ENCODE results near the gene PBOV1. TPM values are rescaled to one million over a fixed set of nuclear protein-coding genes. Genes with fewer than 3 reads are reported as not detected.

The PBOV1 gene
- total RNA-seq, 1 donor from 2014 or later: not detected

DNA sequence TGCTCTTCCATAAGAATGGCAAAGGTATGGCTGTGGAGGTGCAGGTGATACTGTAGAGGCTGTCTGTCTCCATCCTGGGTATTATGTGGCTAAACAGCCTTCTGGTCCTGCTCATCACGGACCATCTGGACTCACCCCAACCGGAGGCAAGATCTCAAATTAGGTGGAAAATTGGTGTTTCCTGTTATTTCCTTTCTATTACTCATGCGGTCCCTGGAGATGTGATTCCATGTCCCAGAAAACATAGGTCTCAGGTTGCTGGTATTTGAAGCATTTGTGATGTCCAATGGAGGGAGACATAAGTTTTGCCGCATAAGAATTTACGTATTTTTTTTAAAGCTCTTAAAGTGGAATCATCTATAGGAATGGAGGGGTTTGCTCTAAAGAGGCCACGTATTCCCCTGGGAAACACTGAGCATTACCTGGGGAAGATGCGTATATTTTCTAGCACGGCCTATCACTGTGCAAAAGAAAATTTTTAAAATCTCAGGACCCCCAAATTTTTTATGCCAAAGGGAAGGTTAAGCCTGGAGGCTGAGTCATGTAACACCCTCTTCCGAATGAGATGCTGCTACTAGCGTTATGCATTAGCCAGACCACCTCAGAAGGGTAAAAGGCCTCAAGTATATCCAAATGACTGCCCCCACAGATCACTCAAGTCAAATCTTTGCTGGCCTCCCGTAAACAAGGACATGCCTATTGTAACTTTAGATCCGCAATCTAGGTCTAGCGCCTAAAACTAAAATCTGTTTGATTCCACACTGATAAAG is 22.4 kb upstream of the PBOV1 start:
- intact Hi-C loops (cut with DNase I): no loop called here

DNA sequence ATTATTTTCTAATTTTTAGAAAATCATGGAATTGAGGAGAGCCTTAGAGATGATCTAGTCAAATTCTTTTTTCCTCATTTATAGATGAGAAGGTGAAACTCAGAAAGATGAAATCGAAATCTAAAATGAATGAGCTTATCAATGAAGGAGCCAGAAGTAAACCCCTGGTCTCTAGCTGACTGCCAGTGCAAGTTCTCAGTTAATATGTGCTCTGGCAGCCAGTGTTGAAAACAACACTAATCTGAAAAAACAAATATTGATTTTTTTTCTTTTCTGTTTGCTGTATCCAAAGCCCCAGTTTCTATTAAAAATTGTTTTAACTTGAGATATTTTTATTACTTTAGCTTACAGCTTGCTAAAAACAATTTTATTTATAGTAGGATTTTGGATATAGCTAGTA is 21.5 kb upstream of the PBOV1 start:
- DNase-seq (ENCODE audit: missing footprints): no peak
- no peak for ATAC-seq
- intact Hi-C loops (cut with DNase I): no loop called here

More for the DNA sequence above, 22.4 kb upstream of the PBOV1 start:
- ATAC-seq (no peak), DNase-seq (ENCODE audit: missing footprints) (no peak)

DNA sequence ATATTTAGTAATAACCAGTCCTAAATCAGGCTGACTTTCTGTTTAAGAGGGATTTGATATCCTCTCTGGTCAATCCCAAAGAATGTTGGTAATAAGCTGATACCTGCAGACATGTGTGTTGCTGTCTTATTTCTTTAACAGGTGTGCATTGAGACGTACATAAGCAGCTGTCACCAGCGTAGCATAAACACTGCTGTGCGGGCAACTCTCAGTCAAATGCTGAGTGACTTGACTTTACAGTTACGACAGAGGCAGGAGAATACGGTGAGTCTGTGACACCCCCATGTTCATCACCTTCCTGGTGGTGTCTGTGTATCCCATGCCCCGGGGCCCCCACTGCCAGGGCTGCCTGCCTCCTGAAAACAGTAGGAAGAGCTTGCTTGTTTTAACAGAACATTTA is 20.1 kb upstream of the PBOV1 start:
- ATAC-seq: no peak
- intact Hi-C loops (cut with DNase I): no loop called here
- DNase-seq (ENCODE audit: missing footprints): no peak

DNA sequence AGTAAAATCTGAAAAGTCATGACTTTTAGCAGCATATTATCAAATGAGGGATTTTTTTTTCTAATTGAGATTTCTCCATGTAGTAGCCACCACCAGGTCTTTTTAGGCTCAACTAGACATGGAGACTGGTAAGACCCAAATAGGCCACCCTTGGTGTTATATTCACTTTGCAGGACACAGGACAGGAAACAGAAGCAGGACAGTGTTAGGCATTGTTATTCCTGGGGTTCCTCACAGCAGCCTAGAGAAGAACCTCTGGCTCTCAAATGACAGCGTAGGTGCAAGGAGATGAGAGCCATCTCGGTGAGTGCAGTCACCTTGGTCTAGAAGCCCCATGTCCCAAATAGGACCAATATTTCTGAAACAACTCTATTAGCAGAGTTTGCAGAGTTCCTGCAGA is 19.2 kb upstream of the PBOV1 start:
- intact Hi-C loops (cut with DNase I): no loop called here

DNA sequence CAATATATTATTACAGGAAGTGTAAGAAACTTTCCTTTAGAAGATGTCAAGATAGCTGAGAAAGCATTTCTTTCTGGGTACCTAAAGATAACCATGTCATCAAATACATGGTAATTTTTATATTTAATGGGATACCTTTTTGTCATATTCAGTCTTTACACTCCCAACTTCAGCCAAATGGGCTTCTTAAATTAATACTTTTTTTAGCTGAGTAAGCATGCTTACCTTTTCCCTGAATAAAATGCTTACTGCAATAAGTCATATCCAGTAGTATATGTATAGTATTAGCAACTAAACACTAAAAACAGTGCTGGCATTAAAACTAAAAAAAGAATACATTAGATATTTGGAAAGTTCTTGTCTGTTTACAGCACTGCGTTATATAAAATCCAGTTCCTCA is 17.4 kb upstream of the PBOV1 start:
- ATAC-seq: no peak
- intact Hi-C loops (cut with DNase I): no loop called here
- no peak for DNase-seq (ENCODE audit: missing footprints)

More for the DNA sequence above, 19.2 kb upstream of the PBOV1 start:
- DNase-seq (ENCODE audit: missing footprints) (no peak), ATAC-seq (no peak)

DNA sequence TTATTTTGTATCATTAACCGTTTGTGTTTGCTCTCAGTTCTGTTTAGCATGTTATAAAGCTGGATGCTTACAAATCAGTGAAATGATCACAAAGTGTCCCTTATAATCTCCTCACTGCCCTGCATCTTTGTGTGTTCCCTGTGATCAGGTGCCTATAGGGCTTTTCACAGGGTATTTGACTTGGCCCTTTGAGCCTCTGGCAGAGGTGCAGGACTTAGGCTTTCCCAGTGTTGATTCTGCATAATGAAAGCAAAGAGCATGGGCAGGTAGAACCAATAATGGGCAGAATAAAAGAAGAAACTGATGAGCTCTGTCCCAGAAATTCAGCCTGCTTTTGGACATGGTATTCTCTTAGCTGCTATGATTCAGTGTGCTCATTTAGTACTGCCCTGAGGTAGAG is 16.9 kb upstream of the PBOV1 start:
- intact Hi-C loops (cut with DNase I): no loop called here
- ATAC-seq (no peak), DNase-seq (ENCODE audit: missing footprints) (no peak)

DNA sequence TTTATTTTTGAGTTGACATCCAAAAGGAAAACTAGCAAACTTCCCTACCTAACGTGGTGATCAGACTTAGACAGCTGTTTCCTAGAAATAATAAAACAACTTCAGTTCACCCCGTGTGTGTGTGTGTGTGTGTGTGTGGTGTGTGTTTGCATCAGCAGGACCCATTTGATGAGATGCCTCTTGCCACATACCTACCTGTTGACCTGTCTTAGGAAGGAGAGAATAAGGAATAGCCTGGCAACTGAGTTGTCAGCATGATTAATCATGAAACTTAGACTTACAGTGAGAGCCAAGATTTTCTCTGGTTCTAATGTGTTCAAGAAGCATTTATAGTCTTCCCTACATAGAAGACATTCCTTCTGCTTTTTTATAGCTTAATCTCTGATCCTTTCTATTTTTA is 16.1 kb upstream of the PBOV1 start:
- no peak for ATAC-seq
- no peak for DNase-seq (ENCODE audit: missing footprints)
- intact Hi-C loops (cut with DNase I): no loop called here

DNA sequence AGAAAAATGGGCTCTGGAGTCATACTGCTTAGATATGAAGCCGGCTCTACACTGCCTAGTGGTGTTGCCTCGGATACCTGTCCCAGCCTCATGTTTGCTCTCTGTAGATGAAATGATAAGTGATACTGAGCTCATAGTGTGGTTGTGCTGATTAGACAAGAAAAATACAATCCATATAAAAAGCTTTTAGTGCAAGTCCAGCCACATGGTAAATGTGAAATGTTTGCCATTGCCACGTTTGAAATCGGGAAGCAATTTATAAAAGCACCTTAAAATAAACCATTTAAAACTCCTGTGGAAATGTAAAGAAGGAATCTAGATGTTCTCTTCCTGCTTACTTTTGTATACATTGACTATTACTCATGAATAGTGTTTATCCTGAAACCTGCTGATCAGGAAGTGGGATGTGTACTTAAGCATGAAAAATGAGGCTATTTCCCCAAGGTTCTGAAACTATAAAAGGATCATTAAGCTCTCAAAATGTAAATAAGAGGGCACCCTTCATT is 13.1 kb upstream of the PBOV1 start:
- ATAC-seq: no peak
- no peak for DNase-seq (ENCODE audit: missing footprints)
- intact Hi-C loops (cut with DNase I): no loop called here

DNA sequence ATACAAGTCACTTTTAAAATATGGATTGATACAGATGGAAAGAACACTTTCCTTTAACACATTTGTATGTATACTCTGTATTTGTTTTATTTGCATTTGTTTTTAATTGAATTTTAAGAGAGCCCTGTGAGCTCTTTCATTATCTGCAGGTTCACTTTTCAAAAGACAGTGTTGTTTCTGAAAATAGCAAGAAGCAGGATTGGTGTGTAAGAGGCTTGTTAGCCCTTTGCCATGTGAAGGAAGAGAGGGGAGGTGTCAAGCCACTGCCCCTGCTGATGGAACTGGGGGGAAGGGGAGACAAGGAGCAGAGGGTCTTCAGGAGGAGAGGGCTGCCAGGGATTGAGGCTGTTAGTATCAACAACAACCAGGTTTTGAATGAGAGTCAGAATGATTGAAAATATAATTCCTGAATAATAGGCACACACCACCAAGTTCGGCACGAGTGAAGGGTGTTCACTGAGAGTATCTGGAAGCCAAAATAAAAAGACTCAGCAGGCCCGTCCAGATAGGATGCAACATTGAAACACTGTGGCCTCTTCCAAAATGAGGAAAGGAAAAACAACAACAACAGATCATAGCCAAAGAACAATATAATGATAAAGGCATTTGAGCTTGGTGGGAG is 12.6 kb upstream of the PBOV1 start:
- no peak for ATAC-seq

DNA sequence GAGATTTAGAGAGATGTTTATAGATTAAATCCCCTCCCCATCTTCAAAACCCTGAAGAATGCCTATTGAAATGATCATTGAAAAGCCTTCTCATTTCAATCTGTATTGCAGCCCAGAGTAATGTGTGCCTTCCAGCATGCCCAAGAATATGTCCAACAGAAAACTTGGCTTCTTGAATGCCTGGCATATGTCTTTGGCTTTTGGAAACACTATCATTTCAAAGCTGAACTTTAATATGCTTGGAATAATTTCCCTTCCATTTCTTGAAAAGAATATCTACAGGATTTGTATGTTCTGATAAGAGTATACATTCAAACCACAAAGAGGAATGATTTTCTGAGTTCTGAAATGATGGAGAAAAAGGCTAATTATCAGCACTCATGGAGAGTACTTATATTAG is 11.9 kb upstream of the PBOV1 start:
- intact Hi-C loops (cut with DNase I): no loop called here
- DNase-seq (ENCODE audit: missing footprints) (no peak), ATAC-seq (no peak)

More for the DNA sequence above, 12.6 kb upstream of the PBOV1 start:
- intact Hi-C loops (cut with DNase I): no loop called here
- DNase-seq (ENCODE audit: missing footprints): no peak

DNA sequence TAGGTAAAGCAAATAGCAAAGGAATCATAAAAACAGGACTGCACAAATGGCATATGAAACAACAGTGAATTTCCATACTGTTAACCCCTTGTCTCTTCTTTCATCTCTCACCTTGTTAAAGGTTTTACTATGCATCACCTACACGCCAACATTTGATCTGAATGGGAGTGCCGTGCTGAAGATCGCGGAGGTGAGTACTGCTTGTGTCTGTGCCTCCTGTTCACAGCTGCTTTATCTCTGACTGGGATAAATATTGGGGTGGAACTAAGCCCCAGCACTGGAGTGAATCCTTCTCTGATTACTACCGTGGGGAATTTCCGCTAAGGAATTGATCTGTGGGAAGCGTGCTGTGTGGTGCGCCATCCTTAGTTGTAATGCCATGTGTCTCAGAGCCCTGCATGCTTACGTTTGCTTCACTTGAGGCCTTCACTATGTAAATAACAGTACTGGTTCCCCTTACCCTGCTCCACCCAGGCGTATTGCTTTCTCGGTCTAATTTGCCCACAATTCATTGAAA is 11.4 kb upstream of the PBOV1 start:
- no peak for DNase-seq (ENCODE audit: missing footprints)
- intact Hi-C loops (cut with DNase I): no loop called here
- ATAC-seq: no peak

DNA sequence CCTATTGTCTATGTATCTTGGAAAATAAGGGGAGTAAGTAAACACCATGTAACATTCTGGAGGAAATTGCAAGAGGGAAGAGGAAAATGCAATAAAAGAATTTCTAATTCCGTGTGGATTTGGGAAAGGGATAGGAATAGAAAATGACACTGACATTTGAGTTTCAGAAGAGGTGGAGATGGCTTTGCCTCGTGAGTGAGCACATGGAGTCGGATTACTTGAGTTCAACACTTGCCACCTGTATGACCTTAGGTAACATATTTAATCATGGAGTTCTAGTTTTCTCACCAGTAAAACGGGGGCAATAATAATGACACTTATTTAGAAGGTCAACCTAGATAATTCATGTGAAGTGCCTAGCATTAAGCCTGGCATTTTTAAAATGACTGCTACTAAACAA is 10.8 kb upstream of the PBOV1 start:
- ATAC-seq (no peak), DNase-seq (ENCODE audit: missing footprints) (no peak)
- intact Hi-C loops (cut with DNase I): no loop called here

DNA sequence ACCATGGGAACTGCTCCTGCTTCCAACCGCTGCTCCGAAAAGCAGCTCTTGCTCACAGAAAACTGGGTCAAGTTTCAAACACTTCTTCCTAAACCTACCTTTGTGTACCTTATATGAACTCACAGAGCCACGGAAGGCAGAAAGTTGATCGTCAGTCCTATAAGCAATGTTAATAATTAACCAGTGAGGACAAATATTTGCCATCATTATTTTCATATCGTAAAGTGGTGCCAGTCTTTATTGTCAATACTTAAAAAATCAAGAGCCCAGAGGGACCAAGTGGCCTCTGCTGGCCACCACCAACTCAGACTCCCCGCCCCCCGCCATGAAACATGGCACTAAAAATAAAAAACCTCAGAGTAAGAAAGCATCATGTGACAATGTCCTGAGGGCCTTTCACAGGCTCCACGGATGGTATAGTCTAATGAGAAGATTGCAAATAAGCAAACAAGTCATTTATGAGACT is 9.1 kb upstream of the PBOV1 start:
- DNase-seq (ENCODE audit: missing footprints) (no peak), ATAC-seq (no peak)
- intact Hi-C loops (cut with DNase I): no loop called here

DNA sequence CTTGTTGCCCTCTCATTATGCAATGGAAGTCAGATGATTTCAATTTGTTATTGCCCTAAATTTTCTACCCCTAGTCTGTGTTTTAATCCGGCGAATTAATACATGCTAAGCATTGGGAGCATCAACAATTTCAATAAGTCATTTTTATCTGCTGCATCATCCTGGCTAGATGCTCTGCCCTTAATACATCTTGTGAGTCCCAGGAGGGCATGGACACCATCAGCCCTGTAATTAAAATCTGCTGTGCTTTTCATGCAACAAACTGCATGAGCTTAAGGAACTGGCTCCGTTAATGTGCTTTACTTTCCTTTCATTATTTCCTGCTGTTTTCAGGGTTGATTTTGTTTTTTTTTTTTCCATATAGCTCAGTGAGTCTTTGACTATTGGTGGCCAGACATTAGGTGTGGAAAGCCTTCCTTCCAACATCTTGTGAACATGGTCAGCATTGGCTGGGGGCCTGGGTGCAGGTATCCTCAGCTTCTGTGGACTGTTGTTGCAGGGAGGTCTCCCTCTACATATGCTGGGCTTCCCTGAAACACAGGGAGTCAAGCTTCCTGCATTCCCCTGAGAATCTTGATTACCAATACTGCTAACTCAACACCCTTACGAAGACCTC is 8.5 kb upstream of the PBOV1 start:
- intact Hi-C loops (cut with DNase I): no loop called here
- ATAC-seq (no peak), DNase-seq (ENCODE audit: missing footprints) (no peak)

DNA sequence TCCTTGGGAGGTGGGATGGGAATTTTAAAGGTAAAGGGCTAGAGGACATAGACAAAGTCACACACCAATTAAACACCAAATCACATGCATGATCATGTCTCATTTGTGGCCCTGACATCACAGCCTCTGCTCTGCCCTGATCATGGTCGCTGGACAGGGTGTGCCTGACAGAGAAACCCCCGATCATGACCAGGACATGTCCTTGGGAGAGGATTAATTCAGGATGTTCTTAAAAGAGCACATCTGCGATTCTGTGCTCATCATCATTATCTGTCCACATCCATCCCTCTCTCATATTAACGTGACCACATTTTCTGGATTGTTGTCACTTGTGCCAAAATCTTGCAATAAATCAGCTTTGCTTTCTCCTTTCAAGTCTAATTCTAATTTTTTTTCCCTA is 7.7 kb upstream of the PBOV1 start:
- ATAC-seq (no peak), DNase-seq (ENCODE audit: missing footprints) (no peak)
- intact Hi-C loops (cut with DNase I): no loop called here

DNA sequence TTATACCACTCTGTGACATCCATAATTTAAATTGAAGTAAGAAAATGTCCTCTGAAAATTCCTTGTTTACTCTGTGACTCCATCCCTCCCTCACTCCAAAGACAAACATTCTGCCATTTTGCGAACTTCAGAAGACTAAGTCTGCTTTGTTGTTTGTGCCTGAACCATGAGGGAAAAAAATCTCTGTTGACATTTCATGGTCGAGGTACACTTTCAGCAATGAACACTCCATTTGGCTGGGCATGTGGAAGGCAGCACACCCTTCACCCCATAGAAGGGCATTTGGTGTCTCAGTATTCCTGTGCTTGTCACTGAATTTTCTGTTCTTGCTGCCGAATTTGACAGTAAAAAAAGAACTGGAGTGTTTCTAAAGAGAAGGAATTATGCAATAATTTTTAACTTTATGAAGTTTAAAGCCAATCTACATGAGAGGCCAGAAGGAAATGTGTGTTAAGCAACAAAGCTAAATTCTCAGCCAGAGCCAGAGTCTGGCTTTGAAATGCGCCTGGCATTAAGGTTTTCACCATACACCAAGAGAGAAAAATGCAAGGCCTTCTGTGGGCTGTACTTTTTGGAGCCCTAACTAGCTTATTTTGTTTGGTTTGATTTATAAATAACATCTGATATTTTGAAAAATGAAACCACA is 4.7 kb upstream of the PBOV1 start:
- no peak for ATAC-seq
- intact Hi-C loops (cut with DNase I): no loop called here
- no peak for DNase-seq (ENCODE audit: missing footprints)

DNA sequence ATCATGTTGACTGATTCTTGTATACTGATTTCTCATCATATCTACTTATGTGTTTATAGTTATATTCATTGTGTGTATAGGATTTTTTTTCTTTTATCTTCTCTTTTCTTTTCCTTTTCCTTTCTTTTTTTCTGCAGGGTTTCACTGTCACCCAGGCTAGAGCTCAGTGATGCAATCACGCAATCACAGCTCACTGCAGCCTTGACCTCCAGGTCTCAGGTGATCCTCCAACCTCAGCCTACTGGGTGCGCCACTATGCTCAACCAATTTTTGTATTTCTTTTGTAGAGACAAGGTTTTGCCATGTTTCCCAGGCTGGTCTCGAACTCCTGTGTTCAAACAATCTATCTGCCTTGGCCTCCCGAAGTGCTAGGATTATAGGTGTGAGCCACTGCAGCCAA is 1.6 kb upstream of the PBOV1 start:
- ATAC-seq (no peak), DNase-seq (ENCODE audit: missing footprints) (no peak)
- intact Hi-C loops (cut with DNase I): no loop called here

DNA sequence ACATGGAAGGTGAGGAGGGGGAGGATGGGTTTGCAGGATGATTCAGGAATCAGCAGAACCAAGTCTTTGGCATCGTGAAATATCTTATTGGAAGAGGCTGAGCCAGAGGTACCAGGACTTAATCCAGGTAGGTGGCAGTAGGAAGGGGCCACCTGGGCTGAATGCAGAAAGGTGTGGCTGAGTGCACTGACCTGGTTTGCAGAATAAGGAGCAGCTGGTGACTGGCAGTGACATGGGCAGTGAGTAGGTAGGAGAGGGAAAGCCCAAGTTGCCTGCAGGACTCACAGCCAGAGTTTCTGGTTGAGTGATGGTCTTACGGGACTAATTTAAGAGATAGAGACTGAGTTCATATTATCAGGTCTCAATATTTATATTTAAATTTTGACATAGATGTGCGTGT is 1.1 kb upstream of the PBOV1 start:
- intact Hi-C loops (cut with DNase I): no loop called here
- no peak for ATAC-seq

DNA sequence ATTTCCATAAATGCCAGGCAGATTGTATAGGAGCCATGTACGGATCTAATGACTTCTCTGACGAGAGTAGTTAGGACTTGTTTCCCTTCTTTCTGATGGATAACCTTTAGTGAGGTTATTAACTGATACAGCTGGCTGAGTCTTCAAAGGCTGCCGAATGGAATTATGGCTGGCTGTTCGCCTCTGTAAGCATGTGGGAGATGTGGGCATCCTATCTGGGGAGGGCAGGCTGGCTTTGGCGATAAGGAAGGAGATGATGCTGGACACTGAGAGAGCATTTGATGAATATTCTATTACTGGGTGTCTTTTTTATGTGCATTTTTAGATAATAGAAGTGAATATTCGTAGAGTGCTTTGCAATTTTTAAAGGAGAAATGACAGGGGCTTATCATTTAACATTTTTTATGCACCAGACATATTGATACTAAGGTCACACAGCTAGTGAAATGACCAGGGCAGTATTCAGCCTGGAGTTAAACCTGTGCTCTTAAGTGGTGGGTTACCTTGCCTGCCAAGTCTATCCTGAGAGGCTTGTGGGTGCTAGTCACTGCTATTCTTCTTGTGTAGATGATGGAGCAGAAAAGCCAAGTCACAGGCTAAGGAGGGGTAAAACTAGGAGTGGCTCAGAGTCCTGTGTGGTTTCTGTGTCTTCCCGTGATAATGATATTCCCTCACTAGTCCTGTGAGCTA is 3.1 kb downstream of the PBOV1 start:
- intact Hi-C loops (cut with DNase I): no loop called here
- DNase-seq (ENCODE audit: missing footprints): no peak
- no peak for ATAC-seq

More for the DNA sequence above, 1.1 kb upstream of the PBOV1 start:
- DNase-seq (ENCODE audit: missing footprints): no peak

Measured in Right ventricle myocardium inferior (tissue), 1 donor.